Heart left ventricle (tissue), 16 donors: ENCODE data around the gene SPRY4. TPM values are rescaled to one million over a fixed set of nuclear protein-coding genes. Genes with fewer than 3 reads are reported as not detected.
"Not testable (repeated sequence)": the region's sequence is repeated elsewhere in the genome, so short reads cannot be mapped to it uniquely, and the experiment has no call there.

Experiments used
- ATAC-seq, 4 donors: fragments of 200-7000 bp; cut with Tn5 transposase; one replicate each; pipeline ENCODE4 v1.9.1; 2020 to 2022; ENCODE audit warnings: moderate library complexity in 4 of 4, mild to moderate bottlenecking in 3 of 4, moderate number of reproducible peaks in 1 of 4
- DNase-seq, 5 donors: peaks; one replicate each; pipeline ENCODE4 v3.0.0-alpha.2; 2020
- H3K27ac ChIP-seq, 12 donors: fragments of 200-600 bp; sonication (generic) in 4 of 12; one replicate each; pipeline versions ENCODE4 v1.5.0 to v1.8.0; 2016 to 2022; ENCODE audit warnings: mild to moderate bottlenecking in 2 of 12
- H3K27me3 ChIP-seq, 9 donors: fragments of 200-600 bp; sonication (generic) in 2 of 9; one replicate each; pipeline versions ENCODE4 v1.5.1 to v1.8.0; 2016 to 2022; ENCODE audit warnings: mild to moderate bottlenecking in 3 of 9
- H3K36me3 ChIP-seq, 9 donors: fragments of 200-600 bp; sonication (generic) in 2 of 9; one replicate each; pipeline versions ENCODE4 v1.5.0 to v1.8.0; 2018 to 2022; ENCODE audit warnings: mild to moderate bottlenecking in 2 of 9
- H3K4me1 ChIP-seq, 12 donors: fragments of 200-600 bp; sonication (generic) in 4 of 12; one replicate each; pipeline versions ENCODE4 v1.5.0 to v1.8.0; 2016 to 2022; ENCODE audit warnings: mild to moderate bottlenecking in 3 of 12
- H3K4me3 ChIP-seq, 12 donors: fragments of 200-600 bp; sonication (generic) in 4 of 12; one replicate each; pipeline versions ENCODE4 v1.5.0 to v1.8.0; 2017 to 2022; ENCODE audit warnings: mild to moderate bottlenecking in 9 of 12, moderate library complexity in 4 of 12
- H3K9me3 ChIP-seq, 12 donors: fragments of 200-600 bp; sonication (generic) in 4 of 12; one replicate each; pipeline versions ENCODE4 v1.5.0 to v1.8.0; 2016 to 2022; ENCODE audit warnings: mild to moderate bottlenecking in 1 of 12
- CTCF ChIP-seq, 12 donors: fragments of 200-600 bp; sonication (generic) in 4 of 12; IDR thresholded peaks; one replicate each; pipeline versions ENCODE4 v1.5.0 to v1.8.0; 2018 to 2022; ENCODE audit warnings: antibody characterized with exemption in 12 of 12, mild to moderate bottlenecking in 5 of 12
- POLR2A ChIP-seq, 2 donors: fragments of 450-650 bp; IDR thresholded peaks; one replicate each; pipeline ENCODE4 v1.6.1; 2017; ENCODE audit warnings: antibody characterized with exemption in 2 of 2, mild to moderate bottlenecking in 2 of 2, moderate library complexity in 2 of 2
- WGBS, 4 donors: extraction: QIAGEN DNeasy Blood & Tissue Kit in 2 of 4; methylation state at CpG; one replicate each; pipeline versions ENCODE4 v1.1.5 to v1.1.7; 2013 to 2018; 5-methylcytosine and 5-hydroxymethylcytosine counted together
- intact Hi-C, 10 donors: fragments of 100-400 bp; cut with DNase I; formaldehyde crosslinking; loops; one replicate each; pipeline versions ENCODE4 v1.11.1 to v1.14.2; 2022
- polyA plus RNA-seq, 2 donors: library from polyadenylated mRNA; stranded (reverse); fragments of 200-250 nt; gene quantifications; one replicate each; pipeline ENCODE4 v1.2.3, GENCODE V29; 2013
- total RNA-seq, 9 donors: library from RNA; depleted of rRNA in 2 of 9; stranded (reverse); fragments of >200 nt in 2 of 9; fragmentation: NEBNext Ultra II Directional in 3 of 9; extraction: Animal tissue kit (Norgen Biotek cat#: 25700) in 3 of 9; gene quantifications; one replicate each; pipeline versions ENCODE4 v1.1.0 to v1.2.4, GENCODE V29; 2016 to 2023
- donor health status: ischemic (EF 13 %, LVEDD 7.1; RV severe dilation, severe dysfunction).
- donor health status: healthy with polysubstance abuse.
- donor health status: DM: no; HTN: yes; CAD: no.
- donor health status: DM: no; HTN: no; CAD: no.
- donor health status: ischemic (EF 25% LVEDD 6.9; RV normal size, moderate dysfunction).
- donor health status: ischemic (EF 25% LVEDD 5.7; RV mildly dilated, moderate dysfunction).
- donor health status: healthy.
- donor health status: DM: yes; HTN: yes; CAD: no.
- donor health status: ischemic (EF 35%, LVEDD 5.7; RV mildly dilated, moderate dysfunction).
- donor health status: nonischemic (EF 11% LVEDD 7.7; RV severe dilation, severe dysfunction).
- donor health status: DM: yes; HTN: yes; CAD: no.
- donor health status: PGD.
- donor health status: ischemic (EF 29% LVEDD 5.4; RV normal size, mild dysfunction).
- donor health status: nonischemic (EF 23%, LVEDD 6.1; RV moderate dilation, normal function).

The SPRY4 gene
- total and polyA plus RNA-seq, 11 donors = 4.5 to 21.3 (median 7.7) TPM

GRCh38 chr5:142275496-142275895, 49.3 kb downstream of the SPRY4 start:
- no peak for DNase-seq
- ATAC-seq = no peak
- H3K4me3 ChIP-seq = no peak overlapping the region
- H3K9me3 ChIP-seq = no peaks in the 10 kb centered on the region
- peaks cover 0 to 3% (median 0%) of the 10 kb centered on the region in 9 donors for H3K27me3 ChIP-seq
- intact Hi-C loops = no loop called here
- H3K4me1 ChIP-seq = peaks cover 4 to 28% (median 14%) of the 10 kb centered on the region in 12 donors
- 57 to 88% (median 66%) methylated on average over 3 of the region's 3 CpGs for WGBS, 4 donors
- H3K36me3 ChIP-seq = no peaks in the 10 kb centered on the region
- TF ChIP-seq CTCF (IDR thresholded peaks at IDR 0.05) (no peak), POLR2A (IDR thresholded peaks at IDR 0.05) (no peak)
- H3K27ac ChIP-seq = no peak overlapping the region

DNA sequence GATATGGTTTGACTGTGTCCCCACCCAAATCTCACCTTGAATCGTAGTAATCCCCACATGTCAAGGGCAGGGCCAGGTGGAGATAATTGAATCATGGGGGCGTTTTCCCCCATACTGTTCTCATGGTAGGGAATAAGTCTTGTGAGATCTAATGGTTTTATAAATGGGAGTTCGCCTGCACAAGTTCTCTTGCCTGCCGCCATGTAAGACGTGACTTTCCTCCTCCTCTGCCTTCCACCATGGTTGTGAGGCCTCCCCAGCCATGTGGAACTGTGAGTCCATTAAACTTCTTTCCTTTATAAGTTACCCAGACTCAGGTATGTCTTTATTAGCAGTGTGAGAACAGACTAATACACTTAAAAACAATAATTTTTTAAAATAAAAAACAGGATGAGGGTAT, 52.2 kb downstream of the SPRY4 start:
- H3K36me3 ChIP-seq = not testable (repeated sequence)
- WGBS, 4 donors = 78 to 97% (median 93%) methylated on average over 5 of the region's 5 CpGs

GRCh38 chr5:142264084-142264483, 60.7 kb downstream of the SPRY4 start:
- H3K4me3 ChIP-seq, H3K9me3 ChIP-seq, ATAC-seq, DNase-seq, H3K4me1 ChIP-seq, H3K27me3 ChIP-seq, intact Hi-C loops, H3K36me3 ChIP-seq, H3K27ac ChIP-seq: not testable (repeated sequence)
- WGBS, 4 donors = 84 to 92% (median 89%) methylated on average over 4 of the region's 4 CpGs

More for the DNA sequence above, 52.2 kb downstream of the SPRY4 start:
- H3K4me3 ChIP-seq, H3K27me3 ChIP-seq, H3K9me3 ChIP-seq, H3K4me1 ChIP-seq, ATAC-seq, DNase-seq, intact Hi-C loops, H3K27ac ChIP-seq: not testable (repeated sequence)

- Histone ChIP-seq H3K4me3 (no peak overlapping the region), H3K36me3 (no peaks in the 10 kb centered on the region), H3K9me3 (peaks cover 0 to 5% (median 0%) of the 10 kb centered on the region in 12 donors), H3K4me1 (no peaks in the 10 kb centered on the region), H3K27me3 (no peaks in the 10 kb centered on the region), H3K27ac (no peak overlapping the region)
- no peak for ATAC-seq
- DNase-seq = no peak
- intact Hi-C loops = loop anchor here in 1 of 10 donors (1.0 kb wide), 1 partner anchor 46 kb away; no protein-coding TSS in a partner anchor
- TF ChIP-seq POLR2A (IDR thresholded peaks at IDR 0.05) = no peak
- no peak for TF ChIP-seq CTCF (IDR thresholded peaks at IDR 0.05)
- WGBS, 4 donors = 54 to 71% (median 67%) methylated on average over 3 of the region's 3 CpGs
Observed at GRCh38 chr5:142263346-142263745, 61.5 kb downstream of the SPRY4 start.

DNA sequence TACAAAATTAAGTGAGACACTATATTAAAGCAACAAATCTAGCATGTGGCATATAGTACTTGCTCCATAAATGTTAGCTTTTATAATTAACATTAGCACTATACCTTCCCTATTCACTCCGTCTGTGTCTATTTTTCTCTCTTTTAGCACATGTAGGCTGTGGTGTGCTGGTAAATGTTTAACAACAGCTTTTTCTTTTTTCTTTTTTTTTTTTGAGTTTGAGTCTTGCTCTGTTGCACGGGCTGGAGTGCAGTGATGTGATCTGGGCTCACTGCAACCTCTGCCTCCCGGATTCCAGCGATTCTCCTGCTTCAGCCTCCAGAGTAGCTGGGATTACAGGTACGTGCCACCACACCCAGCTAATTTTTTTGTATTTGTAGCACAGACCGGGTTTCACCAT, 62.1 kb downstream of the SPRY4 start:
- ATAC-seq (no peak), DNase-seq (no peak)
- WGBS, 4 donors = 88 to 97% (median 96%) methylated on average over 6 of the region's 6 CpGs
- Histone ChIP-seq H3K27ac (no peak overlapping the region), H3K4me3 (no peak overlapping the region), H3K4me1 (no peaks in the 10 kb centered on the region), H3K9me3 (peaks cover 0 to 5% (median 0%) of the 10 kb centered on the region in 12 donors), H3K27me3 (no peaks in the 10 kb centered on the region), H3K36me3 (no peaks in the 10 kb centered on the region)
- intact Hi-C loops = loop anchor here in 1 of 10 donors (1.0 kb wide), 1 partner anchor 47 kb away; no protein-coding TSS in a partner anchor
- TF ChIP-seq POLR2A (IDR thresholded peaks at IDR 0.05) = no peak
- TF ChIP-seq CTCF (IDR thresholded peaks at IDR 0.05) = no peak

Other genes with a start within 250 kb of the SPRY4 start
- 10 to 100 TPM; 51.4 to 69.3 (median 62.1) TPM for gene NDFIP1, start 216.2 kb downstream of the SPRY4 start, total RNA-seq
- gene NDFIP1, start 216.2 kb downstream of the SPRY4 start, polyA plus RNA-seq = 10 to 100 TPM; 26.6 to 49.8 TPM